Lower leg skin (tissue), 3 donors: ENCODE data around the gene LRRC41.

Experiments
- POLR2A ChIP-seq, 2 donors: fragments of 450-650 bp; IDR thresholded peaks; one replicate each; pipeline ENCODE4 v1.6.1; 2016 to 2017; ENCODE audit warnings: antibody characterized with exemption in 2 of 2, mild to moderate bottlenecking in 1 of 2, moderate library complexity in 1 of 2
- TF ChIP-seq, protein P1 (sequence below), 3 donors: fragments of 450-650 bp; IDR thresholded peaks; one replicate each; pipeline ENCODE4 v1.5.1; 2016; ENCODE audit warnings: antibody characterized with exemption in 3 of 3, mild to moderate bottlenecking in 3 of 3, moderate library complexity in 2 of 3

GRCh38 chr1:46289134-46289494 is 14.3 kb downstream of the LRRC41 start:
- TF ChIP-seq, protein P1, sequence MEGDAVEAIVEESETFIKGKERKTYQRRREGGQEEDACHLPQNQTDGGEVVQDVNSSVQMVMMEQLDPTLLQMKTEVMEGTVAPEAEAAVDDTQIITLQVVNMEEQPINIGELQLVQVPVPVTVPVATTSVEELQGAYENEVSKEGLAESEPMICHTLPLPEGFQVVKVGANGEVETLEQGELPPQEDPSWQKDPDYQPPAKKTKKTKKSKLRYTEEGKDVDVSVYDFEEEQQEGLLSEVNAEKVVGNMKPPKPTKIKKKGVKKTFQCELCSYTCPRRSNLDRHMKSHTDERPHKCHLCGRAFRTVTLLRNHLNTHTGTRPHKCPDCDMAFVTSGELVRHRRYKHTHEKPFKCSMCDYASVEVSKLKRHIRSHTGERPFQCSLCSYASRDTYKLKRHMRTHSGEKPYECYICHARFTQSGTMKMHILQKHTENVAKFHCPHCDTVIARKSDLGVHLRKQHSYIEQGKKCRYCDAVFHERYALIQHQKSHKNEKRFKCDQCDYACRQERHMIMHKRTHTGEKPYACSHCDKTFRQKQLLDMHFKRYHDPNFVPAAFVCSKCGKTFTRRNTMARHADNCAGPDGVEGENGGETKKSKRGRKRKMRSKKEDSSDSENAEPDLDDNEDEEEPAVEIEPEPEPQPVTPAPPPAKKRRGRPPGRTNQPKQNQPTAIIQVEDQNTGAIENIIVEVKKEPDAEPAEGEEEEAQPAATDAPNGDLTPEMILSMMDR (IDR thresholded peaks at IDR 0.05), result no peak
- no peak for TF ChIP-seq POLR2A (IDR thresholded peaks at IDR 0.05)
